Loucy (cell line): ENCODE data around the gene SP2.

Source experiments
- EZH2phosphoT487 ChIP-seq: fragments of 200-600 bp; IDR thresholded peaks from 2 replicates; pipeline ENCODE4 v1.6.1; 2018; ENCODE audit warnings: antibody characterized with exemption, mild to moderate bottlenecking, moderate library complexity, borderline replicate concordance
- TF ChIP-seq, protein P1 (sequence below): fragments of 200-600 bp; sonication (generic); conservative IDR thresholded peaks from 2 replicates; pipeline ENCODE4 v1.5.1; 2014; ENCODE audit warnings: mild to moderate bottlenecking, antibody characterized with exemption, low read length

DNA sequence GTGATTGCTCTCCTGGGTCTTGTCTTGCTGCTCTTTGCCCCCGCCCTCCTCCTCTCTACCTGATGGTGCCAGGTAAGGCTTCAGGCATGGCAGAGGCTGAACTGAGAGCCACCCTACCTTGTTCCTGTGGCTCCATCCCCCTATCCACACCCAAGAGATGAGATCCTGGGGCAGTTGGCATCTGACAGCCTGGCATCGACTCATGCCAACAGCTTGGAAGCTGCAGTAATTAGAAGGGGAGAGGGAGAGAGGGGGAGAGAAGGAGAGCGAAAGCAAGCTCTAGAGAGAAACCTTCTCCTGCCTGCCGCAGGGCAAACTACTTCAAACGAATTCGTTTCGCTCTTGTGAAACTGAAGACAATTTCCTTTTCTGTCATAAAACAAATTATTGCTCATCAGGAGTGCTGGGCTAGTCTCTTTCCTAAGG is 31.2 kb upstream of the SP2 start:
- TF ChIP-seq, protein P1, sequence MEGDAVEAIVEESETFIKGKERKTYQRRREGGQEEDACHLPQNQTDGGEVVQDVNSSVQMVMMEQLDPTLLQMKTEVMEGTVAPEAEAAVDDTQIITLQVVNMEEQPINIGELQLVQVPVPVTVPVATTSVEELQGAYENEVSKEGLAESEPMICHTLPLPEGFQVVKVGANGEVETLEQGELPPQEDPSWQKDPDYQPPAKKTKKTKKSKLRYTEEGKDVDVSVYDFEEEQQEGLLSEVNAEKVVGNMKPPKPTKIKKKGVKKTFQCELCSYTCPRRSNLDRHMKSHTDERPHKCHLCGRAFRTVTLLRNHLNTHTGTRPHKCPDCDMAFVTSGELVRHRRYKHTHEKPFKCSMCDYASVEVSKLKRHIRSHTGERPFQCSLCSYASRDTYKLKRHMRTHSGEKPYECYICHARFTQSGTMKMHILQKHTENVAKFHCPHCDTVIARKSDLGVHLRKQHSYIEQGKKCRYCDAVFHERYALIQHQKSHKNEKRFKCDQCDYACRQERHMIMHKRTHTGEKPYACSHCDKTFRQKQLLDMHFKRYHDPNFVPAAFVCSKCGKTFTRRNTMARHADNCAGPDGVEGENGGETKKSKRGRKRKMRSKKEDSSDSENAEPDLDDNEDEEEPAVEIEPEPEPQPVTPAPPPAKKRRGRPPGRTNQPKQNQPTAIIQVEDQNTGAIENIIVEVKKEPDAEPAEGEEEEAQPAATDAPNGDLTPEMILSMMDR = no peak
- no peak for TF ChIP-seq EZH2phosphoT487
